ENCODE results near the gene OR2AE1. TPM values are rescaled to one million over a fixed set of nuclear protein-coding genes. Genes with fewer than 3 reads are reported as not detected.

OR2AE1 gene
- total and polyA plus RNA-seq, 9 of the 15 experiments (the other 6 are each of a cell fraction or from before 2014, with no cell fraction given): 0.27 TPM; not detected in 8

DNA sequence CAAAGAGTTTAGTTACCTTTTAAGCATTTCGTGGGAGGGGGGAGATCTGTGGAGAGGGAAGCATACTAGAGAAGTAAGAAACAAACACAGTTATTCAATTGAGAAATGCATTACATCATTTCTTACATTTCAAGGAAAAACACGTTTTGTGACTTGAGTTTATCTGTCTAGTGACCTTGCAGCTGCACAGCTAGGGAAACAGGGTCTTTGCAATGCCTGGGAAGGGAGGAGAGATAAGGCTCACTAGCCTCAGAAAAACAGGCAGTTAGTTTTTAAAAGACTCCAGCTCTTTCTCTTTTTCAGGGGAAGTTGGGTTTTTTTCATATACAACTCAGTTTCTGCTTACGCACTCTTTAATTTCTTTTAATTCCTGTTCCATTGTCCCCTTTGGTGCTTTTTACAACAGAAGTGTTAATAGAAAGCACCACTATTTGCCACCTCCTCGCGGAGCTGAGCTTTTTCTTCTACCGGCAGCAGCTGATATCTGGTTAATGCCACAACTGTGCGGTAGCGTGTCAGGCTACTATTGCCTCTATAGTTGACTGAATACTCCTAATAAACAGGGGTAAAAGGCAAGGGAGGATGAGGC lies 43.5 kb downstream of the OR2AE1 start (continued):
- TF ChIP-seq, protein P1, sequence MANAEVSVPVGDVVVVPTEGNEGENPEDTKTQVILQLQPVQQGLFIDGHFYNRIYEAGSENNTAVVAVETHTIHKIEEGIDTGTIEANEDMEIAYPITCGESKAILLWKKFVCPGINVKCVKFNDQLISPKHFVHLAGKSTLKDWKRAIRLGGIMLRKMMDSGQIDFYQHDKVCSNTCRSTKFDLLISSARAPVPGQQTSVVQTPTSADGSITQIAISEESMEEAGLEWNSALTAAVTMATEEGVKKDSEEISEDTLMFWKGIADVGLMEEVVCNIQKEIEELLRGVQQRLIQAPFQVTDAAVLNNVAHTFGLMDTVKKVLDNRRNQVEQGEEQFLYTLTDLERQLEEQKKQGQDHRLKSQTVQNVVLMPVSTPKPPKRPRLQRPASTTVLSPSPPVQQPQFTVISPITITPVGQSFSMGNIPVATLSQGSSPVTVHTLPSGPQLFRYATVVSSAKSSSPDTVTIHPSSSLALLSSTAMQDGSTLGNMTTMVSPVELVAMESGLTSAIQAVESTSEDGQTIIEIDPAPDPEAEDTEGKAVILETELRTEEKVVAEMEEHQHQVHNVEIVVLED (CRISPR knock-in tag; IDR thresholded peaks at IDR 0.05): no peak
- TF ChIP-seq POLR2AphosphoS5 (IDR thresholded peaks at IDR 0.05; ENCODE audit: control insufficient read depth, insufficient read depth, low read depth, low read length) (peak; percentile 97), DDX20 (tag; IDR thresholded peaks at IDR 0.05; ENCODE audit: low read depth) (0 out of 2 replicates have a peak, but pooled peaks have one; percentile 21), SRSF7 (optimal IDR thresholded peaks at IDR 0.05; ENCODE audit: low read depth, low read length) (no peak), ZNF280A (IDR thresholded peaks at IDR 0.05; ENCODE audit: low read depth, partially characterized antibody) (no peak), SMARCA4 (IDR thresholded peaks at IDR 0.05) (peak; percentile 98), NFIC (IDR thresholded peaks at IDR 0.05) (peak; percentile 90), NKRF (IDR thresholded peaks at IDR 0.05; ENCODE audit: borderline replicate concordance) (no peak), SMARCC2 (IDR thresholded peaks at IDR 0.05; ENCODE audit: low read depth) (peak; percentile 94), ZNF217 (CRISPR knock-in tag; IDR thresholded peaks at IDR 0.05) (no peak), BMI1 (IDR thresholded peaks at IDR 0.05; ENCODE audit: low read length) (no peak), ZBTB8A (IDR thresholded peaks at IDR 0.05; ENCODE audit: partially characterized antibody) (no peak), CEBPG (CRISPR knock-in tag; IDR thresholded peaks at IDR 0.05) (peak; percentile 77), CEBPG (tag; conservative IDR thresholded peaks at IDR 0.05 in 1 of 2, IDR thresholded peaks at IDR 0.05 in 1 of 2) (peak; percentile 72 to 93), ETS2 (tag; IDR thresholded peaks at IDR 0.05; ENCODE audit: borderline replicate concordance, poor library complexity, severe bottlenecking) (no peak), CBFA2T3 (IDR thresholded peaks at IDR 0.05) (peak; percentile 98), ZNF717 (CRISPR knock-in tag; IDR thresholded peaks at IDR 0.05) (no peak), NR2F6 (CRISPR knock-in tag; IDR thresholded peaks at IDR 0.05) (no peak)
- TF ChIP-seq, protein P2, sequence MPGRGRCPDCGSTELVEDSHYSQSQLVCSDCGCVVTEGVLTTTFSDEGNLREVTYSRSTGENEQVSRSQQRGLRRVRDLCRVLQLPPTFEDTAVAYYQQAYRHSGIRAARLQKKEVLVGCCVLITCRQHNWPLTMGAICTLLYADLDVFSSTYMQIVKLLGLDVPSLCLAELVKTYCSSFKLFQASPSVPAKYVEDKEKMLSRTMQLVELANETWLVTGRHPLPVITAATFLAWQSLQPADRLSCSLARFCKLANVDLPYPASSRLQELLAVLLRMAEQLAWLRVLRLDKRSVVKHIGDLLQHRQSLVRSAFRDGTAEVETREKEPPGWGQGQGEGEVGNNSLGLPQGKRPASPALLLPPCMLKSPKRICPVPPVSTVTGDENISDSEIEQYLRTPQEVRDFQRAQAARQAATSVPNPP (IDR thresholded peaks at IDR 0.05; ENCODE audit: borderline replicate concordance, insufficient read depth, insufficient read length): no peak
- TF ChIP-seq, protein P3, sequence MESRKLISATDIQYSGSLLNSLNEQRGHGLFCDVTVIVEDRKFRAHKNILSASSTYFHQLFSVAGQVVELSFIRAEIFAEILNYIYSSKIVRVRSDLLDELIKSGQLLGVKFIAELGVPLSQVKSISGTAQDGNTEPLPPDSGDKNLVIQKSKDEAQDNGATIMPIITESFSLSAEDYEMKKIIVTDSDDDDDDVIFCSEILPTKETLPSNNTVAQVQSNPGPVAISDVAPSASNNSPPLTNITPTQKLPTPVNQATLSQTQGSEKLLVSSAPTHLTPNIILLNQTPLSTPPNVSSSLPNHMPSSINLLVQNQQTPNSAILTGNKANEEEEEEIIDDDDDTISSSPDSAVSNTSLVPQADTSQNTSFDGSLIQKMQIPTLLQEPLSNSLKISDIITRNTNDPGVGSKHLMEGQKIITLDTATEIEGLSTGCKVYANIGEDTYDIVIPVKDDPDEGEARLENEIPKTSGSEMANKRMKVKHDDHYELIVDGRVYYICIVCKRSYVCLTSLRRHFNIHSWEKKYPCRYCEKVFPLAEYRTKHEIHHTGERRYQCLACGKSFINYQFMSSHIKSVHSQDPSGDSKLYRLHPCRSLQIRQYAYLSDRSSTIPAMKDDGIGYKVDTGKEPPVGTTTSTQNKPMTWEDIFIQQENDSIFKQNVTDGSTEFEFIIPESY (CRISPR knock-in tag; IDR thresholded peaks at IDR 0.05): 0 out of 2 replicates have a peak, but pooled peaks have one; percentile 29

All from K562 (cell line).